Vagina (tissue), 2 donors: ENCODE results near the gene NFKBIZ. TPM values are rescaled to one million over a fixed set of nuclear protein-coding genes. Genes with fewer than 3 reads are reported as not detected.

ENCODE experiments used
- DNase-seq, 2 donors: peaks; one replicate each; pipeline ENCODE4 v3.0.0-alpha.2; 2017; ENCODE audit errors: extremely low spot score in 2 of 2
- H3K27ac ChIP-seq: fragments of 200-600 bp; sonication (generic); one replicate; pipeline ENCODE4 v1.5.1; 2019
- H3K27me3 ChIP-seq: fragments of 200-600 bp; sonication (generic); one replicate; pipeline ENCODE4 v1.5.1; 2019
- H3K36me3 ChIP-seq, 2 donors: fragments of 200-600 bp; sonication (generic); one replicate each; pipeline ENCODE4 v1.5.1; 2017 to 2019
- H3K4me1 ChIP-seq: fragments of 200-600 bp; sonication (generic); one replicate; pipeline ENCODE4 v1.5.1; 2019
- H3K4me3 ChIP-seq, 2 donors: fragments of 200-600 bp; sonication (generic); 1 replicate in 1 of 2; 2 replicates in 1 of 2; pipeline ENCODE4 v1.5.1; 2016 to 2019
- H3K9me3 ChIP-seq: fragments of 200-600 bp; sonication (generic); one replicate; pipeline ENCODE4 v1.5.1; 2019
- CTCF ChIP-seq, 3 experiments: fragments of 450-650 bp in 2 of 3; fragments of 200-600 bp in 1 of 3; sonication (generic) in 1 of 3; IDR thresholded peaks; one replicate each; pipeline ENCODE4 v1.5.1; 2017 to 2019; ENCODE audit warnings: antibody characterized with exemption in 3 of 3, mild to moderate bottlenecking in 2 of 3, moderate library complexity in 2 of 3
- POLR2A ChIP-seq, 2 donors: fragments of 450-650 bp; IDR thresholded peaks; one replicate each; pipeline ENCODE4 v1.6.1; 2017; ENCODE audit warnings: antibody characterized with exemption in 2 of 2, mild to moderate bottlenecking in 2 of 2, moderate library complexity in 2 of 2
- POLR2AphosphoS5 ChIP-seq, 2 donors: sonication (generic); formaldehyde crosslinking; IDR thresholded peaks; one replicate each; pipeline ENCODE4 v1.9.0; 2017; ENCODE audit warnings: antibody characterized with exemption in 2 of 2, mild to moderate bottlenecking in 2 of 2, low read depth in 1 of 2; ENCODE audit not compliant: insufficient read depth in 1 of 2
- intact Hi-C: fragments of 100-400 bp; cut with DNase I; formaldehyde crosslinking; loops from one replicate; pipeline ENCODE4 v1.15.1; 2023
- total RNA-seq: library from RNA; depleted of rRNA; stranded (reverse); fragments of >200 nt; gene quantifications from one replicate; pipeline ENCODE4 v1.2.3, GENCODE V29; 2016

Gene NFKBIZ
- total RNA-seq, 1 donor from 2014 or later: 136 TPM

GRCh38 chr3:101816215-101817149 is 32.8 kb upstream of the NFKBIZ start:
- Histone ChIP-seq H3K4me1 (peaks cover 17% of the 10 kb centered on the region), H3K27ac (peak overlapping the region; percentile 6), H3K36me3 (peaks cover 0 to 3% of the 10 kb centered on the region in 2 donors), H3K9me3 (no peaks in the 10 kb centered on the region), H3K27me3 (no peaks in the 10 kb centered on the region), H3K4me3 (no peak overlapping the region)
- TF ChIP-seq POLR2AphosphoS5 (IDR thresholded peaks at IDR 0.05; ENCODE audit: insufficient read depth in 1 of 2, low read depth in 1 of 2) (no peak), CTCF (IDR thresholded peaks at IDR 0.05) (no peak), POLR2A (IDR thresholded peaks at IDR 0.05) (no peak)
- intact Hi-C loops: no loop called here
- no peak for DNase-seq

GRCh38 chr3:101817992-101818391 is 31.3 kb upstream of the NFKBIZ start:
- Histone ChIP-seq H3K27ac (no peak overlapping the region), H3K27me3 (no peaks in the 10 kb centered on the region), H3K4me1 (peaks cover 17% of the 10 kb centered on the region), H3K9me3 (no peaks in the 10 kb centered on the region), H3K4me3 (no peak overlapping the region), H3K36me3 (peaks cover 0 to 7% of the 10 kb centered on the region in 2 donors)
- DNase-seq: no peak
- TF ChIP-seq POLR2A (IDR thresholded peaks at IDR 0.05): no peak
- intact Hi-C loops: no loop called here

DNA sequence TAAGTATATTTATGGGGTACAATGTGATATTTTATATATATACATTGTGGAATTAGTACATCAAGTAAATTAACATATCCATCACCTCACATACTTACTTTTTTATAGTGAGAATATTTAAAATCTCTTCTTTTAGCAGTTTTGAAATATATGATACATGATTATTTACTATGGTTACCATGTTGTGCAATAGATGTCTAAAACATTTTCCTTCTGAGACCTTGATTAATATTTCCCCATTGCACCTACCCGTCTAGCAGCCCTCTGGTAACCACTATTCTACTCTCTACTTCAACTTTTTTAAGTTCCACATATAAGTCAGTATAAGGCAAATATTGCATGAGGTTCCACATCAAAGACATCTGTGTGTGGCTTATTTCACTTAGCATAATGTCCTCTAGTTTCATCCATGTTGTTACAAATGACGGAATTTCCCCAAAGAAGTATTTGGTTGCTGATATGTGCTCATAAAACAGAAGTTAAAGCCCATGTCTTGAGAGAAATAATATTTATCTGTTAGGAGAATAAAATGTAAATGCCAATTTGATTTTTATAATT is 29.6 kb upstream of the NFKBIZ start:
- Histone ChIP-seq H3K27me3 (no peaks in the 10 kb centered on the region), H3K36me3 (peaks cover 0 to 7% of the 10 kb centered on the region in 2 donors), H3K4me1 (peaks cover 17% of the 10 kb centered on the region), H3K4me3 (no peak overlapping the region), H3K27ac (no peak overlapping the region), H3K9me3 (no peaks in the 10 kb centered on the region)
- no peak for TF ChIP-seq CTCF (IDR thresholded peaks at IDR 0.05)
- TF ChIP-seq POLR2AphosphoS5 (IDR thresholded peaks at IDR 0.05; ENCODE audit: insufficient read depth in 1 of 2, low read depth in 1 of 2): no peak
- no peak for TF ChIP-seq POLR2A (IDR thresholded peaks at IDR 0.05)
- no peak for DNase-seq
- intact Hi-C loops: no loop called here

- Histone ChIP-seq H3K4me3 (no peak overlapping the region), H3K4me1 (peaks cover 21% of the 10 kb centered on the region), H3K9me3 (no peaks in the 10 kb centered on the region), H3K27ac (no peak overlapping the region), H3K36me3 (peaks cover 0 to 7% of the 10 kb centered on the region in 2 donors), H3K27me3 (no peaks in the 10 kb centered on the region)
- DNase-seq: no peak
- TF ChIP-seq CTCF (IDR thresholded peaks at IDR 0.05) (no peak), POLR2AphosphoS5 (IDR thresholded peaks at IDR 0.05; ENCODE audit: insufficient read depth in 1 of 2, low read depth in 1 of 2) (no peak), POLR2A (IDR thresholded peaks at IDR 0.05) (no peak)
- intact Hi-C loops: no loop called here
Measured at GRCh38 chr3:101821503-101821902, 27.8 kb upstream of the NFKBIZ start.

GRCh38 chr3:101823525-101823924 is 25.8 kb upstream of the NFKBIZ start:
- Histone ChIP-seq H3K36me3 (peaks cover 0 to 7% of the 10 kb centered on the region in 2 donors), H3K27ac (no peak overlapping the region), H3K4me3 (no peak overlapping the region), H3K9me3 (no peaks in the 10 kb centered on the region), H3K27me3 (no peaks in the 10 kb centered on the region), H3K4me1 (peaks cover 22% of the 10 kb centered on the region)
- TF ChIP-seq POLR2A (IDR thresholded peaks at IDR 0.05): no peak
- no peak for TF ChIP-seq CTCF (IDR thresholded peaks at IDR 0.05)
- no peak for TF ChIP-seq POLR2AphosphoS5 (IDR thresholded peaks at IDR 0.05; ENCODE audit: insufficient read depth in 1 of 2, low read depth in 1 of 2)
- no peak for DNase-seq
- intact Hi-C loops: no loop called here
